ENCODE measurements around the gene VGLL3.

VGLL3 gene

GRCh38 chr3:86969500-86970189 lies 21.3 kb downstream of the VGLL3 start:
- 41% methylated on average over 4 of the region's 6 CpGs for WGBS (ENCODE audit: insufficient coverage)
- H3K36me3 ChIP-seq (ENCODE audit: control insufficient read depth in 4 of 4, insufficient read depth in 4 of 4, low read length in 3 of 4) = no peaks in the 10 kb centered on the region
- CTCF ChIA-PET = interaction anchor here (2.4 kb wide), 1 partner anchor 113 kb away, joined by 12 read pairs; no protein-coding TSS in a partner anchor
- no peaks in the 10 kb centered on the region for H3K4me1 ChIP-seq (ENCODE audit: control extremely low read depth in 1 of 4, control insufficient read depth in 4 of 4, insufficient read depth in 4 of 4, low read length in 3 of 4)
- POLR2A ChIA-PET = no interaction called here
- no peaks in the 10 kb centered on the region for H3K9me3 ChIP-seq (ENCODE audit: control extremely low read depth in 1 of 5, control insufficient read depth in 4 of 5, insufficient read depth in 2 of 5, low read depth in 1 of 5, low read length in 4 of 5)
- no peak overlapping the region for H3K4me3 ChIP-seq (ENCODE audit: control insufficient read depth in 1 of 7, extremely low read depth in 1 of 7, insufficient read depth in 4 of 7, low read depth in 2 of 7, low read length in 6 of 7)
- DNase-seq = peak; percentile 50 to 67 (median 65)
- H3K27me3 ChIP-seq (replicated peaks in 2 of 5; ENCODE audit: control insufficient read depth in 4 of 5, insufficient read depth in 5 of 5, low read length in 4 of 5) = peaks cover 0 to 5% (median 0%) of the 10 kb centered on the region in 5 experiments
- no peak overlapping the region for H3K27ac ChIP-seq (ENCODE audit: insufficient read depth in 1 of 2, low read depth in 1 of 2, low read length in 2 of 2, poor library complexity in 1 of 2, severe bottlenecking in 2 of 2)

GRCh38 chr3:86968244-86968932 lies 22.6 kb downstream of the VGLL3 start:
- CTCF ChIA-PET = interaction anchor here (0.9 to 1.8 kb wide), 7 partner anchors 10 to 200 kb away, joined by 3 to 8 read pairs (median 4); no protein-coding TSS in a partner anchor
- H3K27ac ChIP-seq (ENCODE audit: insufficient read depth in 1 of 2, low read depth in 1 of 2, low read length in 2 of 2, poor library complexity in 1 of 2, severe bottlenecking in 2 of 2) = no peak overlapping the region
- no peaks in the 10 kb centered on the region for H3K4me1 ChIP-seq (ENCODE audit: control extremely low read depth in 1 of 4, control insufficient read depth in 4 of 4, insufficient read depth in 4 of 4, low read length in 3 of 4)
- H3K4me3 ChIP-seq (ENCODE audit: control insufficient read depth in 1 of 7, extremely low read depth in 1 of 7, insufficient read depth in 4 of 7, low read depth in 2 of 7, low read length in 6 of 7) = no peak overlapping the region
- WGBS (ENCODE audit: insufficient coverage) = 100% methylated on average over 7 of the region's 7 CpGs
- peaks cover 0 to 5% (median 0%) of the 10 kb centered on the region in 5 experiments for H3K27me3 ChIP-seq (replicated peaks in 2 of 5; ENCODE audit: control insufficient read depth in 4 of 5, insufficient read depth in 5 of 5, low read length in 4 of 5)
- no peaks in the 10 kb centered on the region for H3K9me3 ChIP-seq (ENCODE audit: control extremely low read depth in 1 of 5, control insufficient read depth in 4 of 5, insufficient read depth in 2 of 5, low read depth in 1 of 5, low read length in 4 of 5)
- no peak for DNase-seq
- POLR2A ChIA-PET = no interaction called here
- no peaks in the 10 kb centered on the region for H3K36me3 ChIP-seq (ENCODE audit: control insufficient read depth in 4 of 4, insufficient read depth in 4 of 4, low read length in 3 of 4)

DNA sequence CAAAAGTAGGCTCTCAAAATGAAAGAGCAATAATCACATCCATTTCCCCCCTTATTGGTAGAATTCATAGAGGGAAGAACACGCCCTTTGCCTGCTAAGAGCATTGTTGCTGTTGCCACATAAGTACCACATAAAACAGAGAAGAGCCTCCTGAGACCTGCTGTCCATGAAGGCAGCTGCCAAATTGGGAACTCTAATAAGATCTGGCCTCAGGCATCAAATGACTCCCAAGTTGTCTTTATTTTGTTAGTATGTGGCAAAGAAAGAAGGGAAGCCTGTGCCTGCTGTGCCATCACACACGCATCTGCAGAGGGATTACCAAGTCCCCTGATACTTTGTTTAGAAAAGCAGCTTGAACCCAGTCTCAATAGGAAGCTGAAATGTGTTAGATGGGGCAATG lies 23.9 kb downstream of the VGLL3 start:
- H3K4me3 ChIP-seq (ENCODE audit: control insufficient read depth in 1 of 7, extremely low read depth in 1 of 7, insufficient read depth in 4 of 7, low read depth in 2 of 7, low read length in 6 of 7) = no peak overlapping the region
- ChIA-PET CTCF (interaction anchor here (0.9 to 1.8 kb wide), 4 partner anchors 116 to 1037 kb away, joined by 3 to 8 read pairs (median 4); no protein-coding TSS in a partner anchor), POLR2A (no interaction called here)
- H3K27me3 ChIP-seq (replicated peaks in 2 of 5; ENCODE audit: control insufficient read depth in 4 of 5, insufficient read depth in 5 of 5, low read length in 4 of 5) = peaks cover 0 to 5% (median 0%) of the 10 kb centered on the region in 5 experiments
- WGBS (ENCODE audit: insufficient coverage) = 92% methylated on average over 2 of the region's 2 CpGs
- no peaks in the 10 kb centered on the region for H3K36me3 ChIP-seq (ENCODE audit: control insufficient read depth in 4 of 4, insufficient read depth in 4 of 4, low read length in 3 of 4)
- no peak for DNase-seq
- no peak overlapping the region for H3K27ac ChIP-seq (ENCODE audit: insufficient read depth in 1 of 2, low read depth in 1 of 2, low read length in 2 of 2, poor library complexity in 1 of 2, severe bottlenecking in 2 of 2)
- H3K4me1 ChIP-seq (ENCODE audit: control extremely low read depth in 1 of 4, control insufficient read depth in 4 of 4, insufficient read depth in 4 of 4, low read length in 3 of 4) = no peaks in the 10 kb centered on the region
- H3K9me3 ChIP-seq (ENCODE audit: control extremely low read depth in 1 of 5, control insufficient read depth in 4 of 5, insufficient read depth in 2 of 5, low read depth in 1 of 5, low read length in 4 of 5) = no peaks in the 10 kb centered on the region

DNA sequence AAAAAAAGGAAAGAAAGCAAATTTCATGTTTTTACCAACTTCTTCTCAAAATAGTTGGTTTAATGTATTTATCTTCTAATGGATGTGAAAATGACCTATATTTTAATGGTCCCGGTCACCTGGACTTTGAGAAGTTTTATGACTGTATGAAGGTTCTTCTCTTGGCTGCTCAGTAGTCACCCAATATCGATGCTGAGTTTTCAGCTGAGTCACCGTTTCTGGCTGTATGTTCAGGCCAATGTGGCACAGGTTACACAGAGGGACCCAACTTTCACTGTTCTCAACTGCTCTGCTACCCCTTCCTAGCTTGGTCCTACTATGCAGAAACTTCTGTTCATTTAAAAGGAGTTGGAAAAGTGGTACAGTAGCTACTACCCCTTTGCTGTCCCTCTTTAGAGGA lies 25.8 kb downstream of the VGLL3 start:
- POLR2A ChIA-PET = no interaction called here
- no peak overlapping the region for H3K27ac ChIP-seq (ENCODE audit: insufficient read depth in 1 of 2, low read depth in 1 of 2, low read length in 2 of 2, poor library complexity in 1 of 2, severe bottlenecking in 2 of 2)
- DNase-seq = no peak
- H3K27me3 ChIP-seq (replicated peaks in 2 of 5; ENCODE audit: control insufficient read depth in 4 of 5, insufficient read depth in 5 of 5, low read length in 4 of 5) = no peaks in the 10 kb centered on the region
- no peaks in the 10 kb centered on the region for H3K36me3 ChIP-seq (ENCODE audit: control insufficient read depth in 4 of 4, insufficient read depth in 4 of 4, low read length in 3 of 4)
- no peaks in the 10 kb centered on the region for H3K9me3 ChIP-seq (ENCODE audit: control extremely low read depth in 1 of 5, control insufficient read depth in 4 of 5, insufficient read depth in 2 of 5, low read depth in 1 of 5, low read length in 4 of 5)
- H3K4me1 ChIP-seq (ENCODE audit: control extremely low read depth in 1 of 4, control insufficient read depth in 4 of 4, insufficient read depth in 4 of 4, low read length in 3 of 4) = no peaks in the 10 kb centered on the region
- no peak overlapping the region for H3K4me3 ChIP-seq (ENCODE audit: control insufficient read depth in 1 of 7, extremely low read depth in 1 of 7, insufficient read depth in 4 of 7, low read depth in 2 of 7, low read length in 6 of 7)
- CTCF ChIA-PET = interaction anchor here (1.1 kb wide), 1 partner anchor 28 kb away, joined by 3 read pairs; no protein-coding TSS in a partner anchor
- WGBS (ENCODE audit: insufficient coverage) = 94% methylated on average over 2 of the region's 3 CpGs

DNA sequence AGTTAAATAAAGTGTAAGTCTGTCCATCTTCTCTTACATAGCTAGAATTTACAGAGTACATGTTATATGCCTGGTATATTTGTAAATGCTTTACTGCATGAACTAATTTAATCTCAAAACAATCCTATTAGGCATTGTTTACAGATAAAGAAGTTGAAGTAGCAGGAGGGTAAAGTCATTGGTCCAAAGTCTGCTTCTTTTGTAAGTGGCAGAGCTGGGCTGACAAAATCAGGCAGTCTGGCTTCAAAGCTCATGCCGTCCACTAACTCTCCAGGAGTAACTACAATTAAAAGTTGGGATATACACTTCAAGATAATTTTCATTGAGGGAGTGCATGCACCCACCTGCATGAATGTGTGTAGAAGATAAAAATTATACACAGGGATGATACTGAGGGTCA lies 27.3 kb downstream of the VGLL3 start:
- H3K27me3 ChIP-seq (replicated peaks in 2 of 5; ENCODE audit: control insufficient read depth in 4 of 5, insufficient read depth in 5 of 5, low read length in 4 of 5) = no peaks in the 10 kb centered on the region
- no peaks in the 10 kb centered on the region for H3K36me3 ChIP-seq (ENCODE audit: control insufficient read depth in 4 of 4, insufficient read depth in 4 of 4, low read length in 3 of 4)
- WGBS (ENCODE audit: insufficient coverage) = no CpG with 5 or more reads among the region's 1 CpG
- POLR2A ChIA-PET = no interaction called here
- H3K9me3 ChIP-seq (ENCODE audit: control extremely low read depth in 1 of 5, control insufficient read depth in 4 of 5, insufficient read depth in 2 of 5, low read depth in 1 of 5, low read length in 4 of 5) = no peaks in the 10 kb centered on the region
- CTCF ChIA-PET = no interaction called here
- H3K4me1 ChIP-seq (ENCODE audit: control extremely low read depth in 1 of 4, control insufficient read depth in 4 of 4, insufficient read depth in 4 of 4, low read length in 3 of 4) = no peaks in the 10 kb centered on the region
- no peak for DNase-seq
- no peak overlapping the region for H3K4me3 ChIP-seq (ENCODE audit: control insufficient read depth in 1 of 7, extremely low read depth in 1 of 7, insufficient read depth in 4 of 7, low read depth in 2 of 7, low read length in 6 of 7)
- H3K27ac ChIP-seq (ENCODE audit: insufficient read depth in 1 of 2, low read depth in 1 of 2, low read length in 2 of 2, poor library complexity in 1 of 2, severe bottlenecking in 2 of 2) = no peak overlapping the region

DNA sequence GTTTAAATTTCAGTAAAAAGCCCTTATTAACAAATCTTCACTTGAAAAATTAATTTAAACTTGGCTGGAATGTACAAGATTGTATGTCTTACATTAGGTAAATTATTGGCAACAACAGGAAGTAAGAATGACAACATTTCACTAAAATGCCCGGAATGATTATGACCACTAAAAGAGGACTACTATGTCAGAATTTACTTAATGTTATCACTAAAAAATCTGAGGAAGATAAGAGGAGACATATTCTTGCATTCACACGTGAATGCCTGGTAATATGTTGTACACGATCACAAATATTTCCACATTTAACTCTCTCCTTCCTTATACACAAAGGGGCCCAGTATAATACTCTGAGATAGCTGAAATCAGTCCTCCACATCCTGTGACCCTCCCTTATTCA lies 29.7 kb downstream of the VGLL3 start:
- DNase-seq = no peak
- Histone ChIP-seq H3K4me3 (ENCODE audit: control insufficient read depth in 1 of 7, extremely low read depth in 1 of 7, insufficient read depth in 4 of 7, low read depth in 2 of 7, low read length in 6 of 7) (no peak overlapping the region), H3K27ac (ENCODE audit: insufficient read depth in 1 of 2, low read depth in 1 of 2, low read length in 2 of 2, poor library complexity in 1 of 2, severe bottlenecking in 2 of 2) (no peak overlapping the region), H3K36me3 (ENCODE audit: control insufficient read depth in 4 of 4, insufficient read depth in 4 of 4, low read length in 3 of 4) (no peaks in the 10 kb centered on the region), H3K4me1 (ENCODE audit: control extremely low read depth in 1 of 4, control insufficient read depth in 4 of 4, insufficient read depth in 4 of 4, low read length in 3 of 4) (no peaks in the 10 kb centered on the region), H3K9me3 (ENCODE audit: control extremely low read depth in 1 of 5, control insufficient read depth in 4 of 5, insufficient read depth in 2 of 5, low read depth in 1 of 5, low read length in 4 of 5) (no peaks in the 10 kb centered on the region), H3K27me3 (replicated peaks in 2 of 5; ENCODE audit: control insufficient read depth in 4 of 5, insufficient read depth in 5 of 5, low read length in 4 of 5) (peaks cover 0 to 1% (median 0%) of the 10 kb centered on the region in 5 experiments)
- ChIA-PET CTCF (no interaction called here), POLR2A (no interaction called here)
- WGBS (ENCODE audit: insufficient coverage) = 75% methylated on average over 2 of the region's 3 CpGs

DNA sequence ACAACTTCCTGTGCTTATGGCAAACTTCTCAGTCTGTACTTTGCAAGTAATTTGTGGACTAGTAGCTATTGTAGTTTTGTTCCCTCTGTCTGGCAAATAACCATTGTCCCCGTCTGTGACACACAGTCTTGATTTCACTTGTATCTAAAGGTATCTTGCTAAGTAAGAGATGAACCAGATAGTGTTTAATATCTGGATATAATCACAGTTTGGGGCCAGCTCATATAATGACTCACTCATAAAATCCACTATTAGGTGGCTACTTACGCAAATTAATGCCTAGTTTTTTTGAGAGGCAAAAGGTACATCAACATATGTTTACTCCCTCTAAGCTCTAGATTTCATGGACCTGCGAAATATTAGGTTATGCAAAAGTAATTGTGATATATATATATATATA lies 30.4 kb downstream of the VGLL3 start:
- peaks cover 0 to 1% (median 0%) of the 10 kb centered on the region in 5 experiments for H3K27me3 ChIP-seq (replicated peaks in 2 of 5; ENCODE audit: control insufficient read depth in 4 of 5, insufficient read depth in 5 of 5, low read length in 4 of 5)
- no peak for DNase-seq
- WGBS (ENCODE audit: insufficient coverage) = no CpG with 5 or more reads among the region's 3 CpGs
- ChIA-PET POLR2A (no interaction called here), CTCF (interaction anchor here (0.9 kb wide), 1 partner anchor 10 kb away, joined by 3 read pairs; no protein-coding TSS in a partner anchor)
- H3K36me3 ChIP-seq (ENCODE audit: control insufficient read depth in 4 of 4, insufficient read depth in 4 of 4, low read length in 3 of 4) = no peaks in the 10 kb centered on the region
- no peaks in the 10 kb centered on the region for H3K4me1 ChIP-seq (ENCODE audit: control extremely low read depth in 1 of 4, control insufficient read depth in 4 of 4, insufficient read depth in 4 of 4, low read length in 3 of 4)
- H3K4me3 ChIP-seq (ENCODE audit: control insufficient read depth in 1 of 7, extremely low read depth in 1 of 7, insufficient read depth in 4 of 7, low read depth in 2 of 7, low read length in 6 of 7) = no peak overlapping the region
- H3K9me3 ChIP-seq (ENCODE audit: control extremely low read depth in 1 of 5, control insufficient read depth in 4 of 5, insufficient read depth in 2 of 5, low read depth in 1 of 5, low read length in 4 of 5) = no peaks in the 10 kb centered on the region
- H3K27ac ChIP-seq (ENCODE audit: insufficient read depth in 1 of 2, low read depth in 1 of 2, low read length in 2 of 2, poor library complexity in 1 of 2, severe bottlenecking in 2 of 2) = no peak overlapping the region
